HepG2 (cell line): ENCODE measurements around the gene MRPL37. TPM values are rescaled to one million over a fixed set of nuclear protein-coding genes. Genes with fewer than 3 reads are reported as not detected.

ENCODE experiments used
- EEA1 ChIP-seq: sonication (generic); formaldehyde crosslinking; IDR thresholded peaks from 2 replicates; pipeline ENCODE4 v1.5.1; 2020; ENCODE audit warnings: mild to moderate bottlenecking, missing genetic modification reagents, borderline replicate concordance
- KDM5A ChIP-seq: fragments of 200-600 bp; sonication (generic); IDR thresholded peaks from 2 replicates; pipeline ENCODE4 v1.7.0; 2018; ENCODE audit warnings: antibody characterized with exemption, mild to moderate bottlenecking, low read length, borderline replicate concordance
- KIAA2018 ChIP-seq: sonication (generic); formaldehyde crosslinking; IDR thresholded peaks from 2 replicates; pipeline ENCODE4 v1.5.0; 2020; ENCODE audit warnings: mild to moderate bottlenecking, missing genetic modification reagents, borderline replicate concordance
- POGK ChIP-seq: sonication (generic); formaldehyde crosslinking; conservative IDR thresholded peaks from 2 replicates; pipeline ENCODE4 v1.8.0; 2022; ENCODE audit warnings: mild to moderate bottlenecking, moderate library complexity, missing genetic modification reagents
- RFXAP ChIP-seq: sonication (generic); formaldehyde crosslinking; IDR thresholded peaks from 2 replicates; pipeline ENCODE4 v1.4.0; 2020; ENCODE audit warnings: missing genetic modification reagents, borderline replicate concordance
- ZFX ChIP-seq: sonication (generic); formaldehyde crosslinking; IDR thresholded peaks from 2 replicates; pipeline ENCODE4 v1.4.0; 2020; ENCODE audit warnings: mild to moderate bottlenecking, low read depth, missing genetic modification reagents, moderate library complexity
- ZGPAT ChIP-seq: IDR thresholded peaks from 2 replicates; pipeline ENCODE4 v1.6.1; 2016; ENCODE audit warnings: mild to moderate bottlenecking
- ZNF281 ChIP-seq: sonication (generic); formaldehyde crosslinking; IDR thresholded peaks from 2 replicates; pipeline ENCODE4 v1.4.0; 2020; ENCODE audit warnings: missing genetic modification reagents, borderline replicate concordance
- ZNF33A ChIP-seq: sonication (generic); formaldehyde crosslinking; IDR thresholded peaks from 2 replicates; pipeline ENCODE4 v1.5.1; 2020; ENCODE audit warnings: missing genetic modification reagents, mild to moderate bottlenecking, moderate library complexity, borderline replicate concordance
- ZNF503 ChIP-seq: sonication (generic); formaldehyde crosslinking; IDR thresholded peaks from 2 replicates; pipeline ENCODE4 v1.4.0; 2020; ENCODE audit warnings: missing genetic modification reagents
- polyA plus RNA-seq, 8 experiments: library from polyadenylated mRNA; depleted of rRNA in 3 of 8; stranded (reverse) in 7 of 8; unstranded in 1 of 8; fragments of >200 nt; fragmentation: Illumina TruSeq in 4 of 8; extraction: Trizol in 4 of 8; gene quantifications; 2 replicates each; pipeline versions ENCODE4 v1.2.1 to v1.2.3, GENCODE V29; 2011 to 2016; ENCODE audit warnings: low read depth in 4 of 8, missing spikeins in 1 of 8, mixed read lengths in 1 of 8; ENCODE audit not compliant: insufficient read depth in 1 of 8
- total RNA-seq, 5 experiments: library from RNA; depleted of rRNA; stranded (reverse); fragments of >200 nt; fragmentation: Illumina TruSeq; extraction: Trizol; gene quantifications; 2 replicates each; pipeline ENCODE4 v1.2.3, GENCODE V29; 2016; ENCODE audit warnings: low read depth in 1 of 5

MRPL37 gene
- total and polyA plus RNA-seq, 2 of the 13 experiments (the other 11 are each of a cell fraction or from before 2014, with no cell fraction given): 31.7 to 127 TPM

GRCh38 chr1:54199765-54200518 lies at the start of gene MRPL37, which contains the start of gene CYB5RL (continued):
- TF ChIP-seq ZNF281 (no peak), RFXAP (CRISPR knock-in tag) (peak; percentile 50), ZNF33A (CRISPR knock-in tag) (no peak), ZFX (CRISPR knock-in tag) (peak; percentile 85; the same call in 1 of the 2 replicates), KIAA2018 (CRISPR knock-in tag) (no peak), KDM5A (peak; percentile 91), ZGPAT (CRISPR knock-in tag) (peak; percentile 73), ZNF503 (CRISPR knock-in tag) (no peak), EEA1 (CRISPR knock-in tag) (peak; percentile 41; the same call in 1 of the 2 replicates), POGK (CRISPR knock-in tag) (peak; percentile 59; the same call in 1 of the 2 replicates)
